GM19324 (cell line): Measurements from ENCODE around the gene MCM3AP.
"Not testable (repeated sequence)": the region's sequence is repeated elsewhere in the genome, so short reads cannot be mapped to it uniquely, and the experiment has no call there.

ENCODE experiments used
- ATAC-seq: cut with Tn5 transposase; IDR thresholded peaks from one replicate; pipeline ENCODE4 v1.9.1; 2021; ENCODE audit warnings: mild to moderate bottlenecking, moderate library complexity; ENCODE audit not compliant: unreplicated experiment, low FRiP score

Gene MCM3AP

DNA sequence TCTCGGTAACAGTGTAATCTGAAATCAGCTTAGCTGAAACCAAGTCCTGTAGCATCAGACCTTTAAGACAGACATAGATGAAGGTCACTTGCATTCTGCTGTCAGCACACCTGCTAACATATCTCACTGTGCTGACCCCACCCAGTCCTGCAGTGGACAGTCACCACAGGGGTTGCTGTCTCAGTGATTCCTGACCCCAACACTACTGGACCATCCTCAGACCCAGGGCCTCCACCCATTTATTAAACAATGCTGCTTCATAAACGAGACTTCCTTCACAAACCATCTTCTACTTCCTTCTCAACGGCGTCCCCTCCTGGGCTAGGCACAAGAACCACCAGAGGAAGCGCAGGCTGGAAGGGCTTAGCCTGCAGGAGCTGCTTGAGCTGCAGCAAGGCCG lies 39.1 kb downstream of the MCM3AP start:
- ATAC-seq = no peak

DNA sequence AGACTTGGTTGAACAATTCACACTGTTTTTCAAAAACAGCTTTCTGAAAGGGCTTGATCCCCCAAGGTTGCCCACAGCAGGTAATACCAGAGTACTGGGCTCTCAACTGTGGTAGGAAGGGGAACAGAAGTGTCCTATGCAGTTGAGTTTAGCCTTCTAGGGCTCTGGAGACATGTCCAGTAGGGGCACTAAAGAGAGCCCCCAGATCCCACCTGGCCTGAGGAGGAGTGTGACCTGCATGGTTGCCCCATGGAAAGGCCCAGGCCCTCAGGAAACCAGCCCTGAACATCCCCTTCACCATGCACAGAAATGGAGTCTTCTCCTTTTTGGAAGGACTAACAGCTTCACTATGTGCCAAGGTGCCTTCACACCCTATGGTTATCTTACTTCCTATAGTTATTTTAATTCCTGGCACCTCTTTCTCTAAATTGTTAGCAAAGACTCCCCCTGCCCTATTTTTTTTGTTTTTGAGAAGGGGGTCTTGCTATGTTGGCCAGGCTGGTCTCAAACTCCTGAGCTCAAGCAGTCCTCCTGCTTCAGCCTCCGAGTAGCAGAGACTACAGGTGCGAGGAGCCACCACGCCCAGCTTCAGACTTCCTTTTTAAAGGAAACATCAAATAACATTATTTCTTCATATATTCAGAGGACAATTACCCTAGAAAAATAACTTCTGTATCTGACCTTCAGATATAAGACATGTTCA lies 40.0 kb downstream of the MCM3AP start:
- ATAC-seq = no peak

- no peak for ATAC-seq
Measured at GRCh38 chr21:46244602-46245001, 40.8 kb downstream of the MCM3AP start.

GRCh38 chr21:46243960-46244361 lies 41.5 kb downstream of the MCM3AP start:
- no peak for ATAC-seq

GRCh38 chr21:46243325-46243724 lies 42.1 kb downstream of the MCM3AP start:
- ATAC-seq = no peak

DNA sequence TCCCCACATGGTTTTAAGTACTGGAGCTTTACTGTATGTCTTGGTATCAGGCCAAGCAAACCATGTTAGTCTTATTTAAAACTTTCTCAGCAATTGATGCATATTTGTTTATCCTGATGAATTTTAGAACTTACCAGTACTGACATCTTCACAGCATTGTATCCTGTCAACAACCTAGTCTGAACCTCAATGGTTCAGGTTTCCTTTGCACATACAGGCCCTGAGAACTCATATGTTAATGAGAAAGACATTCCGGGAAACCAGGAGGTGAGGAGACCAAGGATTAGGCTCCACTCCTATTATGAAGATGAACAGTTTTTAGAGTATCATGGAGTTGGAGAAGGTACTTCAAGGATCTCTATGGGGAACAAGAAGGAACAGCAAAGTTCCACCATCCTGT lies 43.8 kb downstream of the MCM3AP start:
- ATAC-seq = not testable (repeated sequence)

DNA sequence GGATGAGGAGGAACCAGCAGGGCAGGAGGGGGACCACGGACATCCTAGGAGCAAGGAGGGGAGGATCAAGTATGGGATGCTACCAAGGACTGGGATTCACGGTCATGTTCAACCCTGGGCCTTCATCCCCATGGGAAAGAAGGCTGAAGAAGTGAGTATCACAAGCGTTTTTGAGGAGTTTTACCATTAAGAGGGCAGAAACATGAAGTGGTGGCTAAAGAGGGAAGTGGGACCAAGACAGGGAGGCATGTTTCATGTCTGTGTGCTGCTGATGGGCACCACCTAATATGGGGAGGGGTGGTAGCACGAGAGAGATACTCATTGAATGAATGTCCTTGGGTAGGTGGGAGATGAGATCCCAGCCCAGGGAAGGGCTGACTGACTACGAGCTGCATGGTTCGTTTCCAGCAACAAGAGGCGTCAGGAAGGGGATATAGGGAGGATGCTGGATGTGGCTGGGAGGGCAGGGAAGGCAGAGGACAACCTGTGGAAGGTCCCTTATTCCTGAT lies 45.5 kb downstream of the MCM3AP start:
- no peak for ATAC-seq

DNA sequence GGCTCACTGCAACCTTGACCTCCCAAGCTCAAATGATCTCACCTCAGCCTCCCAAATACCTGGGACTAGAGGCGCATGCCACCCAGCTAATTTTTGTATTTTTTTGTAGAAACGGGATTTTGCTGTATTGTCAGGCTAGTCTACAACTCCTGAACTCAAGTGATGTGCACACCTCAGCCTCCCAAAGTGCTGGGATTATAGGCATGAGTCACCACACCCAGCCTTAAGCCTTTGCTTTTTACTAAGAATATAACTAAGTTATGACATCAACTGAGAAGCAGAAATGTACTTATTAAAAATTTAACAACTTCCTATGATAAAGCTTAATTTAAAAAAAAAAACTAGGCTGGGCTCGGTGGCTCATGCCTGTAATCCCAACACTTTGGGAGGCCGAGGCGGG lies 47.9 kb downstream of the MCM3AP start:
- no peak for ATAC-seq

- no peak for ATAC-seq
Measured at GRCh38 chr21:46234436-46234950, 50.9 kb downstream of the MCM3AP start.

DNA sequence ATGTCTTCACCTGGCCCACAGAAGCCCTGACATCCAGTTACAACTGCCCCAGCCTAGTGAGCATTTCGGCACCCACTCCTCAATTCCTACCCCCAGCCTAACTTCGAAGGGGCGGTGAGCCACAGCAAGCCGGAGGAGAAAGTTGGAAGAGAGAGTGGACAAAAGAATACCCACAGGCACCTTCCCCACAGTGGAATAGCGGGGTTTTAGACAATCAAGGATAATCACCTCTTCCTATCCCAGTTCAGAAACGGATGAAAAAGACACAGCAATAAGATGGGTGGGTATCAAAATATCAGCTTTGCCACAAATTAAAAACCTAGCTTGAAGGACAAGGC lies 55.5 kb downstream of the MCM3AP start:
- ATAC-seq = no peak

DNA sequence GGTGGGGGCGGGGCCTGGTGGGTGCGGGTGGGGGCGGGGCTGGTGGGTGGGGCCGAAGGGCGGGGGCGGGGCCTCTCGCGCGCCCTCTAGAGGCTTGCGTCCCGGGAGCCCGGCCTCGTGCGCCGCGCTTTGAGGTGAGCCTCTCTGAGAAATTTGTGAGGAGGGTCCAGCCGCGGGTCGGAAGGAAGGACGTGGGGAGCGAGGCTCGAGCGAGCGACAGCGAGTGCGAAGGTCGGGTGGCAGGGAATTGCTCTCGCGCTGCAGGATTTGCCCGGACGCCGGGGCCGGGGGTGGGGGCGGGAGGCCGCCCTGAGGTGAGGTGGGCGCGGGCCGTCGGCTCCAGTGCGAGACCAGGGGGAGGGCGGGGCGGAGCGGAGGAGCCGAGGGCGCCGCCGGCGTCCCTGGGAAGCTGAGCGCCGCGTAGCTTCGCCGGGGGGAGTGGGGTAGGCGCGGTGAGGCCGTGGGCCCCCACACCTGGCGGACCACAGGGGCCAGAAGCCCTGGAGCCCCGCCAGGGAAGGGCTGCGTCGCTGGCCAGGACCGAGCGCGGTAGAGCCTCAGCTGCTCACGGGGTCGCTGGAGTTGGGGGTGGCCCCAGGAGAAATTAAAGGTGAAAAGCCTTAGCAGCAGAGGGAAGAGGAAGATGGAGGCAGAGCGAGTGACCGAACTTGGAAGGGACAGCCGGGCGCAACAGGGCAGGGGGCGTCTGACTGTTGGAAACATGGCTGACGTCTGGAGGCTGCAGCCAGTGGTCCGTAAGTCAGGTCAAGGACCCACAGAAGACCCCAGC lies 56.1 kb downstream of the MCM3AP start:
- peak; percentile 31 for ATAC-seq

GRCh38 chr21:46228345-46229051 lies 56.9 kb downstream of the MCM3AP start, which contains the start of gene LSS:
LSS (minus strand) TSS chr21:46228774; CDS start chr21:46228745, 29 bp downstream.
- ATAC-seq = peak; percentile 92

- no peak for ATAC-seq
Measured at GRCh38 chr21:46227811-46228344, 57.5 kb downstream of the MCM3AP start.

DNA sequence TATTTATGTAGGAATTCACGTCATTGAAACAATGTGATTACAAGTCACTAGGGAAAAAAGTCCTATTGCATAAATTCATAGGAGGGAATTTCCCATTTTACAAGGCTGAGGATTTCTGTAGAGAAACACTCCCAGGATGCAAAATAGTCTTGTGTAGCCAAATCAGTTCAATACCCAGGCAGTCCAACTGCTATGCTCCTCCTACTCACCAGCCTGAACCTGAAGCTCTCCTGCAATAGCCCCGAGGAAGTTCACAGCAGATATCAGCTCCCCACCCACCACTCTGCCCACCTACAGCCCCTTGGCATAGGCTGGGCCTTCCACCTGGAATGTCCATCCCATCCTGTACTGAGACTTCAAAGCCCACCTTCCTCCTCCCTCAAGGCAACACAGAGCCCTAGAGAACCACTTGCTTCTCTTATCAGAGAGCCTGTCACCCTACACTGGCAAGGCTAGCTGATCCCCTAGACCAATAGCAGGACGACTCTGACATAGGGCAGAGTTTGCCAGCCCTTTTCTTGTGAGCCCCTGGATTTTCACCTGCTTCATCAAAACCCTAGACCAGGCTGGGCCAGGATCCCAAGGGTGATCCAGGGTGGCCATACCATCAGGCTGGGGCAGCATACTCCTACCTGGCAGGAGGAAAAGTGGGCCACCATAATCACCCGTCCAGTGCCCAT lies 58.4 kb downstream of the MCM3AP start:
- no peak for ATAC-seq

- no peak for ATAC-seq
Measured at GRCh38 chr21:46226146-46226545, 59.3 kb downstream of the MCM3AP start.

- ATAC-seq = not testable (repeated sequence)
Measured at GRCh38 chr21:46223661-46224060, 61.8 kb downstream of the MCM3AP start.

DNA sequence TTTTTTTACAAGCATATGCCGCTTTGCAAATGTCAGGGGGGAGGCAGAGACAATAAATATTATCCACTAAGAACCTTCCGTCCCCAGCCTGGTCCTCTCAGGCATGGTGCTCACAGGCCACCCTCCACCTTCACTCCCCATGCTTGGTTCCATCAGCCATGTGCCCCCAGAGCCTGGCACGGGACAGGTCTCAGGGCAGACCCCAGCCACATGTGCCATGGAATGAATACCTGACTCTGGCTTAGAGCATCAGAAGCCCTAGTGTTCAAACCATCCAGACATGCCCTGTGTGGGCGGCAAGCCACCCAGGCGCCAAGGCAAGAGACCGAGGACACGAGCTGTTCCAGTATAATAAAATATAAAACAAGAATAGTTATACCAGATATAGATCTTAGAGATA lies 62.2 kb downstream of the MCM3AP start:
- ATAC-seq = no peak

DNA sequence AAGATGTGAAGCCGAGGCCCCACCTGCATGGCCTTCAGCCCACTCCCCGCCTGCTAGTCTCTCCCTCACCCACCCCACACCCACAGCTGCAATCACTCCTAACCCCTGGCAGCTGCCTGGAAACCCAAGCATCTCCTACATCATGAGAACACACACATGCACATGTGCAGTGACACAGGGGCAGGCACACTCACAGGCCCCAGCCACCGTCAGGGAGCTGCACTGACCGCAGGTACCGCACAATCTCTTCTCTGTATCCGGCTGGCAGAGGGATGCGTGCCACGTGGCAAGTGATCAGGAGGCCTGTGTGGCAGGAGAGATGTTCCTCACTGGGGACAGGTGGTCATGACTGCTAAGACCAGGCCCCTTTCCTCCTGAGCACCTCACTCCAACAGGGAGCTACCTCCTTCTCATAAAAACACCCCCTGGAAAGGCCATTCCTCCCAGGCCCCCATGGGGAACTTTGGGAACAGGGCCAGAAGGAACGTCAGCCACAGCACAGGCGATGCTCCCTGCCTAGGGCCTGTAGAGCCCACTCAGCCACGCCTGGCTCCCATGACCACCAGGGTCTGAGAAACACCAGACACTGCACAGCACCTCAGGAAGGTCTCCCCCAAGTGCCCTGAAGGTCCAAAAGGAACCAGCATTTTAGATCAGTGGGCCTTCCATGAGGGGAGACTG lies 62.8 kb downstream of the MCM3AP start:
- no peak for ATAC-seq

DNA sequence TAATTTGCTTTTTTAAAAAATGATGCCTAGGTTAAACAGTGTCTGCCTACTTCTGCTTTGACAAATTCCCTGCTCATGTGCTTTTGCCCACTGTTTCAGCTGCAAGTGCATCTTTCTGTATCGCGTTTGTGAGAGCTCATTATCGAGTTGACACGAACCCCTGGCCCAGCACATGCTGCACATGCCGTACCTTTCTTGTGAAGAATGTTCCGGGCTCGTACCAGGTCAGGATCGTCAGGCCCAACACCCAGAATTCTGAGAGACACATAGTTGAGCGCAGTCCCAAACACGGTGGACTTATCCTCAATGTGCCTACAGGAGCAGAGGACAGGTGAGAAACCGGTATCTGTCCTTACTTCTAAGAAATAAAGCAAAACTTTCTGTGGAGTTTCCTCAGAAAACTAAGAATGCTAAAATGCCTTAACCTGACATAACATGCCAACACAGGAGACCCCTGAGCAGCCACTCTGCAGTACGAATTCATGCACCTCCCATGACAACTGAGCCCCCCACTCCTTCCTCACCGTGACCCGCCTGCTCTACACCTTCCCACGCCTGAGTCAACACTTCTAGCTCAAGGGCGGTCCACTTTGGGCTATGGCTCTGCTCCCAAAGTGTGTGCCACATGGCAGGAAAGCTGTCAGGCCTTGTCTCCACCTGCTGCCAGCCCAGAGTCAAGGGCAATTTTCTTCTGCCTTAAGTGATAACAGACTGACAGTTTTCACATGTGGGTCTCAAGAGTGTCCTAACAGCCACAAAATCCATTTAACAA lies 63.6 kb downstream of the MCM3AP start:
- no peak for ATAC-seq
